Measurements from ENCODE around the gene IQCE. TPM values are rescaled to one million over a fixed set of nuclear protein-coding genes. Genes with fewer than 3 reads are reported as not detected.
"Not testable (repeated sequence)": the region's sequence is repeated elsewhere in the genome, so short reads cannot be mapped to it uniquely, and the experiment has no call there.

The IQCE gene
- total RNA-seq, 6 experiments from 2014 or later: 3.7 to 7.0 (median 4.0) TPM

DNA sequence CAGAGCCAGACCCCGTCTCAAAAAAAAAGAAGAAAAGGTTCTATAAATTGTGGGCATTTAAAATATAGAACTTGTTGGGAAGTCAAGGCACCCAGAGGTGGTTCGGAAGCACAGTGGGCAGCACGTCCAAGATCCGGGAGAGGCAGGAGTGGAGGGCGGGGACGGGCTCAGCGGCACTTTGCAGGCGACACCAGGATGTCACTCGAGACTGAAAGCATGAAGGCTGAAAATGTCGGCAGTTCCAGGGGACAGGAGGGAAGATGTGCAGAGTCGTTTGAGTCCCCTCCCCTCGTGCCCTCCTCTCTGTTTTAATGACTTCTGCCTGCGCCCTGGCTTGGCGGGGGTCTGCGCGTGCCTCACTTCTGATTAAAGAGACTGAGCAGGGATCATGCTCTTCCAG is 30.6 kb downstream of the IQCE start:
- no peak for DNase-seq
- 98% methylated on average over 8 of the region's 16 CpGs for WGBS (ENCODE audit: insufficient coverage, low coverage, low lambda C conversion rate, missing lambda C conversion rate)
- Histone ChIP-seq H3K4me1 (no peaks in the 10 kb centered on the region), H3K4me3 (no peak overlapping the region), H3K27ac (no peak overlapping the region), H3K36me3 (peaks cover 0 to 18% (median 1%) of the 10 kb centered on the region in 4 donors), H3K27me3 (no peaks in the 10 kb centered on the region), H3K9me3 (no peaks in the 10 kb centered on the region)
- TF ChIP-seq CTCF (IDR thresholded peaks at IDR 0.05) (no peak), POLR2A (IDR thresholded peaks at IDR 0.05) (no peak)
- ATAC-seq: no peak
- intact Hi-C loops (cut with DNase I): no loop called here

- H3K27me3 ChIP-seq; DNase-seq; H3K27ac ChIP-seq; H3K4me3 ChIP-seq; intact Hi-C loops (cut with DNase I); ATAC-seq; H3K4me1 ChIP-seq; H3K9me3 ChIP-seq: not testable (repeated sequence)
- WGBS (ENCODE audit: insufficient coverage, low coverage, low lambda C conversion rate, missing lambda C conversion rate): no CpG with 5 or more reads among the region's 15 CpGs
- H3K36me3 ChIP-seq: peaks cover 0 to 14% (median 0%) of the 10 kb centered on the region in 4 donors
Observed at GRCh38 chr7:2589941-2590340, 31.2 kb downstream of the IQCE start.

GRCh38 chr7:2592375-2592865 is 33.6 kb downstream of the IQCE start:
- no peak for TF ChIP-seq CTCF (IDR thresholded peaks at IDR 0.05)
- whole genome bisulfite sequencing (ENCODE audit: insufficient coverage, low coverage, low lambda C conversion rate, missing lambda C conversion rate): 95% methylated on average over 3 of the region's 23 CpGs
- Histone ChIP-seq H3K36me3 (peaks cover 0 to 20% (median 0%) of the 10 kb centered on the region in 4 donors), H3K27me3 (no peaks in the 10 kb centered on the region), H3K4me3 (no peak overlapping the region), H3K9me3 (no peaks in the 10 kb centered on the region), H3K27ac (no peak overlapping the region), H3K4me1 (no peaks in the 10 kb centered on the region)
- peak in 1 of 4 donors; percentile 17 for ATAC-seq
- intact Hi-C loops (cut with DNase I): no loop called here
- DNase-seq: no peak

DNA sequence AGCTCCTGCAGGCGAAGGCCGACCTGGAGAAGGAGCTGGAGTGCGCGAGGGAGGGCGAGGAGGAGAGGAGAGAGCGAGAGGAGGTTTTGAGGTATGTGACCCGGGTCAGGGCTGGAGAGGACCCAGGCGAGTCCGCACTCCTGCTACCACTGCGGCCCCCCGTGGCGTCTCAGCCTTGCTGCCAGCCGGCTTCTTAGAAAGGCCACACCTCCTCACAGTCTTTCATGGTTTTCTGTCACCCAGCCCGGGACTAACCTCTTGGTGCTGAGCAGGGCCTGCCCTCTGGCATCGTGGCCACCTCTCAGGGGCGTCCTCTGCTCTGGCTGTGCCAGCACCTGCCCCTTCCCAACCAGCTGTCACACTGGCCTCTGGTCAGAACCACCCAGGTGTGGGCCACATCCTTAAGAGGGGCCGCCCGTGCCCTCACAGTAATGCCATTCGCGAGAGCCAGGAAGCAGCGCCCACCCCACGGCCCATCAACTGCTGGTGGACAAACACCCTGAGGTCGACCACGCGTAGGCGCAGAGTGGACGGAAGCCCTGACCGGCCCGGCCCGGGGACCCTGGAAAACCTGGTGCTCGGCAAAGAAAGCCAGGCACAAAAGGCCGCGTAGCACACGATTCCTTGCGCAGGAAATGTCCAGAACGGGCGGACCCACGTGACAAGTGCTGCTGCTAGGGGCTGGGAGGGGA is 34.4 kb downstream of the IQCE start:
- H3K36me3 ChIP-seq: peaks cover 0 to 20% (median 0%) of the 10 kb centered on the region in 4 donors
- no peak overlapping the region for H3K4me3 ChIP-seq
- DNase-seq (no peak), ATAC-seq (peak in 1 of 4 donors; percentile 16)
- no peaks in the 10 kb centered on the region for H3K4me1 ChIP-seq
- no peak for TF ChIP-seq CTCF (IDR thresholded peaks at IDR 0.05)
- no peak for TF ChIP-seq POLR2A (IDR thresholded peaks at IDR 0.05)
- 98% methylated on average over 9 of the region's 38 CpGs for WGBS (ENCODE audit: insufficient coverage, low coverage, low lambda C conversion rate, missing lambda C conversion rate)
- no peak overlapping the region for H3K27ac ChIP-seq
- H3K27me3 ChIP-seq: no peaks in the 10 kb centered on the region
- intact Hi-C loops (cut with DNase I): no loop called here
- H3K9me3 ChIP-seq: no peaks in the 10 kb centered on the region

DNA sequence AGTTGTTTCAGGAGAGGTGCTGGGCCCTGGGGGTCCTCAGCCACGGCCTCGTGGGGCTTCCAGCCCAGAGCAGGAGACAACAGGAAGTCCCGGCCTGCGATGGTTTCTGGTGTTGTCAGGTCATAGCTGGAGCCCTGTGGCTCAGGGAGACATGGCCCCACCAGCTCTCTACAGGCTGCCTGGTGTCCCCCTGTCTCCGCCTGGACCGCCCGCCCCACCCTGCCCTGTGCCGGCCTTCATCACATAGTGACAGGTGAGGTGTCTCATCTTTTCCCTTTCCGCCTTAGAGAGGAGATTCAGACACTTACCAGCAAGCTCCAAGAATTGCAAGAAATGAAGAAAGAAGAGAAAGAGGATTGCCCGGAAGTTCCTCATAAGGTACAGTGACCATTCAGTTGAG is 35.8 kb downstream of the IQCE start:
- intact Hi-C loops (cut with DNase I): no loop called here
- 100% methylated on average over 1 of the region's 10 CpGs for WGBS (ENCODE audit: insufficient coverage, low coverage, low lambda C conversion rate, missing lambda C conversion rate)
- Histone ChIP-seq H3K4me3 (no peak overlapping the region), H3K27me3 (no peaks in the 10 kb centered on the region), H3K27ac (no peak overlapping the region), H3K36me3 (peaks cover 0 to 26% (median under 1%) of the 10 kb centered on the region in 4 donors), H3K9me3 (no peaks in the 10 kb centered on the region), H3K4me1 (no peaks in the 10 kb centered on the region)
- DNase-seq: no peak
- no peak for ATAC-seq
- TF ChIP-seq POLR2A (IDR thresholded peaks at IDR 0.05) (no peak), CTCF (IDR thresholded peaks at IDR 0.05) (no peak)
